GM12872 (cell line): ENCODE data around the gene MRPS34.

Experiments used
- TF ChIP-seq, protein P1 (sequence below): IDR thresholded peaks from 3 replicates; pipeline ENCODE4 v1.5.1; 2011; ENCODE audit warnings: low read depth, mild to moderate bottlenecking, low read length, moderate library complexity; ENCODE audit not compliant: insufficient read depth

MRPS34 gene

DNA sequence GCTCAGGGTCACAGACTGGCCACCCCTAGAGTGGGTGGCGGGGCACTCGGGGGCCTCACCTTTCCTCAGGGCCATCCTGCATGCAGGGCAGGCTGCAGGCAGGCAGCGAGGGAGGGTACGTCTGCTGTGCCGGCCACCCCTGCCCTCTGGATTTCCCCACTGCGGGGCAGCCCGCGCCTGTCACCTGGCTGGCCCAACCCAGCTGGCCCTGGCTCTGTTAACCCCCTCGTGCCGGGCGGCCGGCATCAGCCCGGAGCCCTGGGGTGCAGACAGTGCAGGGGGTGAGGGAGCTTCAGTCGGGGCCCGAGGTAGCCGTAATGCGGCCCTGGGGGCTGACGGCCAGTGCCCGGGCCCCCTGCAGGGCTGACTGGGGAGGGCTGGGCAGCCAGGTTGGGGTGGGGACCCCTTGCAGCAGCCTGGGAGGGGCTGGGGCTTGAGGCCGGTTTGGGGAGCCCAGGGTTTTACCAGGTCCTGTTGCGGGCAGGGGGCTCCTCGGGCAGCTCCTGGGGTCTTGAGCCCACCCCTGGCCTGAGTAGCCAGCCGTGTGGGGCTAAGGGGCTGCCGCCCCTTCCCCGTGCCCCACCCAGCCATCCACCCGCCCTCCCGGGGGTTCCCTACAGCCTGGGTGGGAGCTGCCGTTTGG lies 20.8 kb upstream of the MRPS34 start, which contains the start of gene IGFALS:
TSS of gene IGFALS (minus strand) at position 128 of the 643 bp plus-strand sequence. CDS start at position 75, 53 bp downstream.
- TF ChIP-seq, protein P1, sequence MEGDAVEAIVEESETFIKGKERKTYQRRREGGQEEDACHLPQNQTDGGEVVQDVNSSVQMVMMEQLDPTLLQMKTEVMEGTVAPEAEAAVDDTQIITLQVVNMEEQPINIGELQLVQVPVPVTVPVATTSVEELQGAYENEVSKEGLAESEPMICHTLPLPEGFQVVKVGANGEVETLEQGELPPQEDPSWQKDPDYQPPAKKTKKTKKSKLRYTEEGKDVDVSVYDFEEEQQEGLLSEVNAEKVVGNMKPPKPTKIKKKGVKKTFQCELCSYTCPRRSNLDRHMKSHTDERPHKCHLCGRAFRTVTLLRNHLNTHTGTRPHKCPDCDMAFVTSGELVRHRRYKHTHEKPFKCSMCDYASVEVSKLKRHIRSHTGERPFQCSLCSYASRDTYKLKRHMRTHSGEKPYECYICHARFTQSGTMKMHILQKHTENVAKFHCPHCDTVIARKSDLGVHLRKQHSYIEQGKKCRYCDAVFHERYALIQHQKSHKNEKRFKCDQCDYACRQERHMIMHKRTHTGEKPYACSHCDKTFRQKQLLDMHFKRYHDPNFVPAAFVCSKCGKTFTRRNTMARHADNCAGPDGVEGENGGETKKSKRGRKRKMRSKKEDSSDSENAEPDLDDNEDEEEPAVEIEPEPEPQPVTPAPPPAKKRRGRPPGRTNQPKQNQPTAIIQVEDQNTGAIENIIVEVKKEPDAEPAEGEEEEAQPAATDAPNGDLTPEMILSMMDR: no peak

DNA sequence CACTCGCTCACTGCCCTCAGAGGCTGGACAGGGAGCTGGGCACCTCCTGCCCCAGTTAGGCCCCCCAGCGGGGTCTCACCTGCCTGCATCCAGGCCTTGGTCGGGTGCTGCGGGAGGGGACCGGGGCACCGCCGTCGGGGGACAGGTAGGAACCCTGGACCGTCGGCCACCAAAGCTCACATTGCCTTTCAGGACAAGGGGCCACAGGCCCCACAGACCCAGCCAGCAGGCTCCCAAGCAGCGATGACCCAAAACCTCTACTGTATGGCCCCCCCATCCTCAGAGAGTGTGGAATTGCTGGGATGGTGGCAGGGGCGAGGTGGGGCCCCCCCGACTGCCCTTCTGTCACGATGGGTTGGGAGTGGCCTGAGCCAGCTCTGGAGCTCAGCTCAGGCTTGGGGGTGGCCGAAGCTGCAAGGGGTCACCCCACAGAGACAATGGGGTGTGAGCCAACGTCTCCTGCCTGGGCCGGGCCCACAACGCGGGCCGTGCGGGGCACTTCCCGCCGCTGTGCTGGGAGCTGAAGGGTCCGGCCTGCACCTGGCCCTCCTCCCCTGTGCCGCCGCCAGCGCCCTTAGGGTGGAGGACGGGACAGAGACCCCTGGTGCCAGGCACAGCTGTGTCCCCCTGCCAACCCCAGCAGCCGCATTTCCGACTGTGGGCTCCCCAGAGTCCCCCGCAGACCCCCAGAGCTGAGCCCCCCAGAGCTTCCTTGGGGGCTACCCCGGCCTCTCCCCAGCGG lies 20.1 kb upstream of the MRPS34 start:
- TF ChIP-seq, protein P1: no peak

DNA sequence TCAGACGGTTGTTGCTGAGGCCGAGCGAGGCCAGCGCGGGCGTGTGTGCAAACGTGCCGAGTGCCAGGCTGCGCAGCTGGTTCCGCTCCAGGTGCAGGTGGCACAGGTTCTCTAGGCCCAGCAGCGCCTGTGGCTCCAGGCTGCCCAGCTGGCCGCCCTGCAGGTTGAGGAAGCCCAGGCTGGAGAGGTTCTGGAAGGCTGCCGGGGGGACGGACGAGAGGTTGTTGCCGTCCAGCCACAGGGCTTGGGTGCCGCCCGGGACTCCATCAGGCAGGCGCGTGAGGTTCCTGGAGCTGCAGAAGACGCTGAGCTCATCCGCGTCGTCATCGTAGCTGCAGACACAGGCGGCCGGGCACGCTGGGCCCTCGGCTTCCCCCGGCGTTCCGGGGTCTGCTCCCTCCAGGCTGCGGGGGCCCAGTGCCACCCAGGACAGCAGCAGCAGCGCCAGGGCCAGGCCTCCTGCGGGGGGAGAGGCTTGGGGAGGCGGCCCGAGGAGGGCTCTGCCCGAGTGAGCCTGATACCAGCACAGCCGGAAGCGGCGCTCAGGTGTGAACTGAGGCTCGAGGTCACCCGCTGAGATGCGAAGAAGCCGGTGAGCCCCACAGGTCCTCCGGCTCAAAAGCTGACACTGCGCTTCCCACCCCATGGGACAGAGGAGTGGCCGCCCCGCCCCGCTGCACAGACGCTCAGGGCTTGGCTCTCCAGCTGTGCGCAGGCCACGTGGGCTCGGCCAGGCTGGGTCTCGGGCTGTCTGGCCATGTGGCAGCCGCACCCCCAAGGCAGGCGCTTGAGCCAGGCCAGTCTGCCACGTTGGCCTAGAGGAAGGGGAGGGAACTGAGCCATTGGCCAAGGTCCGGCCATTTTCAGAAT lies 19.2 kb upstream of the MRPS34 start:
- TF ChIP-seq, protein P1: no peak

DNA sequence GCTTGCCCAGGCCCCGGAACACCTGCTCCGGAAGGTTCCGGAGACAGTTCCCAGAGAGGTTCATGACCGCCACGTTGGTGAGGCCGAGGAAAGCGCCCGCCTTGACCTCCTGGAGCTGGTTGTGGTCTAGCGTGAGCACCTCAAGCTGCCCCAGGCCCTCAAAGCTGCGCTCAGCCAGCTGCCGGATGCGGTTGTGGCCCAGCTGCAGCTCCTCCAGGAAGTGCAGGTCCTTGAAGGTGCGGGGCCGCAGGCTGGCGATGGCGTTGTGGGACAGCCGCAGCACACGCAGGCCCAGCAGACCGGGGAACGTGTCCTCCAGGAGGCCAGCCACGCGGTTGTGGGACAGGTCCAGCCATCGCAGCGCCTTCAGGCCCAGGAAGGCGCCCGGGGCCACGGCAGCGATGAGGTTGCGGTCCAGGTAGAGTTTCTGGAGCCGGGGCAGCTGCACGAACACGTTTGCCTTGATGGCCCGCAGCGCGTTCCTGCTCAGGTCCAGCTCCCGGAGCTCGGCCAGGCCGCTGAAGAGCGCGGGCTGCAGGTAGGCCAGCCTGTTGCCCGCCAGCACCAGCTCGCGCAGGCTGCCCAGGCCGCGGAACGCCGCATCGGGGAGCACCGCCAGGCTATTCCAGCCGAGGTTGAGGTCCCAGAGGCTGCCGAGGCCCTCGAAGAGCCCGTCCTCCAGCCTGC lies 18.5 kb upstream of the MRPS34 start:
- TF ChIP-seq, protein P1: no peak

DNA sequence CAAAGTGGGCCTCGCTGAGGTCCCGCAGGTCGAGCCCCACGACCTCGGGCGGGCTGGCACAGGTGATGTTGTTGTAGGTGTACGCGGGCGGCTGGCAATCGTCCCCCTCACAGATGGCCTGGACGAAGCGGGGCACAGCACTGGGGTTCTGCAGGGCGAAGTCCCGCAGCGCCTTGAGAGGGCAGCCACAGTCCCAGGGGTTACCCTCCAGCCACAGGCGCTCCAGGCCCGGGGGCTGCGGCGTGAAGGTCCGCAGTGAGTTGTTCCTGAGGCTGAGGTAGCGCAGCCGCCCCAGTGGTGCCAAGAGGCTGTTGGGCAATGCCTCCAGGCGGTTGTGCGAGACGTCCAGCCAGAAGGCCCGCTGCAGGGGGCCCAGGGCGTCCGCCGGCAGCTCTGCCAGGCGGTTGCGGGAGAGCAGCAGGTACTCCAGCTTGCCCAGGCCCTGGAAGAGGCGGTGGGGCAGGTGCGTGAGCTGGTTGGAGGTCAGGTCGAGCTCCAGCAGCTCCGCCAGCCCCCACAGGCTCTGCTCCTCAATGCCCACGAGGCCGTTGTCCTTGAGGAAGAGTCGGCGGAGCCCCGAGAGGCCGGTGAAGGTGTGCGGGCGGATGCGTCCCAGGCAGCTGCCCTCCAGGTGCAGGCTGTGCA lies 17.8 kb upstream of the MRPS34 start:
- TF ChIP-seq, protein P1: no peak

DNA sequence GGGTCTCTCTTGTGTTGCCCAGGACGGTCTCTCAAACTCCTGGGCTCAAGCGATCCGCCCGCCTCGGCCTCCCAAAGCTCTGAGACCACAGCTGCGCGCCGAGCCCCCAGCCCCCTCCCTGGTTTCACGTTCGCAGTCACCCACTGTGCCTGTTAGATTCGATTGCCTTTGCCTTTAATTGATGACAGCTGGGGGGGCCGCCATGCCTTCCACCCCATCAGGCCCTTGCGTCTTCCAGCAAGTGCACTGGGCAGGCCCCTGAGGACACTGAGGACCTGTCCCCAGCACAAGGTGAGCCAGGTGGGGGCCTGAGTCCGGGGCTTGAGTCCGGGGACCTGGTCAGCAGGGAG lies 17.3 kb upstream of the MRPS34 start:
- TF ChIP-seq, protein P1: no peak

DNA sequence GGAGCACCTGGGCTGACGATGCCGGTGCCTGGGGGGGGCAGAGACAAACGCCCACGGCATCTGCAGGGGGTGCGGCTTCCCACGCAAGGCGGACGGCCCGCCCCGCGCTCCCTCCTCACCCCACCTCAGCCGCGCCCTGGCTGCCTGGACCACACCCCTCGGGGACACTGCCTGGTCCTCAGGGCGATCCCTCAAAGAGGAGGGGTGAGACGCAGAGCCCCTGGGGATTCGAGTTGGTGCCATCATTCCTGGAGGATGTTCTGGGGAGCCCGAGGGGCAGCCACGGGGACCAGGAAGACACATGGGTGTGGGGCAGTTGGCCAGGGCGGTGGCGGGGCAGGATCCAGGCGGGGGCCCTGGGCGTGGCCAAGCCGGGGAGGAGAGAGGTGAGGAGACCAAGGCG lies 16.7 kb upstream of the MRPS34 start:
- TF ChIP-seq, protein P1: no peak
